Hindlimb muscle (tissue), 1 donor: ENCODE results near the gene GOLGA8N. TPM values are rescaled to one million over a fixed set of nuclear protein-coding genes. Genes with fewer than 3 reads are reported as not detected.

ENCODE experiments used
- DNase-seq: peaks from one replicate; pipeline ENCODE4 v3.0.0-alpha.2; 2013
- polyA plus RNA-seq: library from polyadenylated mRNA; unstranded; fragments of 120-200 nt; gene quantifications from one replicate; pipeline ENCODE4 v1.2.1, GENCODE V29; 2013; ENCODE audit not compliant: insufficient read length

The GOLGA8N gene
- polyA plus RNA-seq, 1 donor: 20.9 TPM

- DNase-seq: no peak
These were observed 58.1 kb downstream of the GOLGA8N start for GRCh38 chr15:32651229-32651837.

DNA sequence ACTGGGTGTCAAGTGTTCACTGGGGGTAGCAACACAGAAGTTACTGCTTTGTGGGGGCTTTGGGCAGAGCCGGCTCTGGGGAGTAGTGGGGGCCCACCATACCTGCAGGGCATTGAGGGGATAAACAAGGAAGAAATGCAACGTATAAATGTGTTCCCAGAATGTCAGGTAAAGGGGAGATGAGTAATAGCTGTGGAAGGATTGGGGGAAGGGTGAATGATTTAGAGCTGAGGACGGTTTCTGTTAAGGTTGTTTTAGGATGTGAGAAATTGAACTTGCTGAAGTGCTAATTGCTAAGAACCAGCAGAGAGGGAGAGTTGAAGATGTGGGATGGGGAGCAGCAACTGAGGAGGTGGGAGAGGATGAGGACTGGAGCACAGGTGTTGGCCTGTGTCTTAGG lies 58.9 kb downstream of the GOLGA8N start:
- no peak for DNase-seq

DNA sequence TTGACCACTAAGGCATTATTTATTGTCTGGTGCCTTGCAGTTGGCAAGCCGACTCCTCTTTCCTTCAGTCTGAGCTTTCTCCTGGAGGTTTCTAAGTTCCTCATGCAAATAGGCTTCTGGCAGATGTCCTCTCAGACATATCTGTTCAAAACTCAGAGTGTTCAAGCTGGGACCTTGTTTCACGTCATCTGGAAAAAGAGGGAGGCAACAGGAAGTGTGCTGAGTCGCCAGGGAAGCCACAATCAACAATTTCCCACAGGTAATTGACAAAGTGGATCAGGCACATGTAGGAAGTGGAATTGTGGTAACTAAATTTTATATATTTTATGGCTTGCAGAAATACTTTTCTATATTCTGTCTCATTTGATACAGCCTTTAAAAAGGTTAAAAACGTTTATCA lies 62.8 kb downstream of the GOLGA8N start:
- no peak for DNase-seq

- DNase-seq: no peak
These were observed 63.2 kb downstream of the GOLGA8N start for GRCh38 chr15:32656496-32656895.

Other genes with a start within 250 kb of the GOLGA8N start
- 0.86 TPM for gene GOLGA8K, start 190.2 kb upstream of the GOLGA8N start, polyA plus RNA-seq
- gene GOLGA8O, start 137.8 kb upstream of the GOLGA8N start, polyA plus RNA-seq: 0.48 TPM
- 12.4 TPM for gene ARHGAP11A, start 22.0 kb downstream of the GOLGA8N start, polyA plus RNA-seq
- 7.0 TPM for gene SCG5, start 48.3 kb downstream of the GOLGA8N start, polyA plus RNA-seq
- 3.3 TPM for gene GREM1, start 124.5 kb downstream of the GOLGA8N start, polyA plus RNA-seq